Large intestine (tissue), 3 donors: ENCODE results near the gene GDPD4. TPM values are rescaled to one million over a fixed set of nuclear protein-coding genes. Genes with fewer than 3 reads are reported as not detected.

Experiments
- DNase-seq, 2 donors: peaks; one replicate each; pipeline versions ENCODE4 v3.0.0 to v3.0.0-alpha.2; 2013
- H3K27ac ChIP-seq: one replicate; pipeline ENCODE4 v1.5.1; 2013; ENCODE audit warnings: low read length
- H3K27me3 ChIP-seq: 2 replicates; pipeline ENCODE4 v1.6.1; 2013; ENCODE audit warnings: low read length; ENCODE audit not compliant: control insufficient read depth, insufficient read depth
- H3K36me3 ChIP-seq: 2 replicates; pipeline ENCODE4 v1.6.1; 2013; ENCODE audit warnings: low read length; ENCODE audit not compliant: control insufficient read depth, insufficient read depth
- H3K4me1 ChIP-seq: one replicate; pipeline ENCODE4 v1.6.1; 2013; ENCODE audit warnings: low read length; ENCODE audit not compliant: control insufficient read depth, insufficient read depth
- H3K4me3 ChIP-seq: one replicate; pipeline ENCODE4 v1.5.1; 2013; ENCODE audit warnings: low read length
- H3K9me3 ChIP-seq: one replicate; pipeline ENCODE4 v1.6.1; 2013; ENCODE audit warnings: mild to moderate bottlenecking, low read depth, low read length, moderate library complexity; ENCODE audit not compliant: control insufficient read depth
- WGBS: methylation state at CpG from one replicate; pipeline ENCODE4 v1.1.5; 2013; ENCODE audit warnings: low lambda C conversion rate; ENCODE audit not compliant: insufficient coverage; 5-methylcytosine and 5-hydroxymethylcytosine counted together
- polyA plus RNA-seq: library from polyadenylated mRNA; unstranded; fragments of 120-200 nt; gene quantifications from one replicate; pipeline ENCODE4 v1.2.1, GENCODE V29; 2013

GDPD4 gene
- polyA plus RNA-seq, 1 donor = 5.1 TPM

DNA sequence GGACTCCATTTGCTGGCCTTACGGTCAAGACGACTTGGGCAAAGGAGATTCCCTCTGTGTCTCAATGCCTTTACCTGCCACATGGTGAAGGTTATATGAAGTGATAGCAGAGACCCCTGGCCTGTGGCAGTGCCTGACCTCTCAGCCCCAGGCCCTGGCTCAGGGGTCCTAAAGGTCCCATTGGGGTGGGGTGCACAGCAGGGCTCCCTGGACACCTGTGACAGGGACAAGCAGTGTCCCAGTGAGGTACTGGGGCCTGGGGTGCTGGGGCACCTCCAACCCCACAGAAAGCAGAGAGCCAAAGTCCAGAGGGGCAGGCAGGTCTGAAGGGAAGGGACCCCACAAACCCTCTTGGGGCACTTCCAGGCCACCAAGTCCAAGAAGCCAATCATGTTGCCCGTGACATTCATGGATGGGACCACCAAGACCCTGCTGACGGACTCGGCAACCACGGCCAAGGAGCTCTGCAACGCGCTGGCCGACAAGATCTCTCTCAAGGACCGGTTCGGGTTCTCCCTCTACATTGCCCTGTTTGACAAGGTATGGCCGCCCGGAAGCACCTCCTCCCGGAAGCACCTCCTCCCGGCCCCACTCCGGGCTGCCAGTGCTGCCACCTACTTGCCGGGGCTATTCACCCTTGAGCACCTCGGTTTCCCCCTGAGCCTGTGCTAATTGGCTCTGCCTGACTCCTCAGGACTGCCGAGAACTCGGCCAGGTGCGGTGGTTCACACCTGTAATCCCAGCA, 111.0 kb downstream of the GDPD4 start:
- H3K9me3 ChIP-seq = peaks cover 7% of the 10 kb centered on the region
- H3K36me3 ChIP-seq = peaks cover 47% of the 10 kb centered on the region
- DNase-seq = no peak
- no peak overlapping the region for H3K4me3 ChIP-seq
- no peak overlapping the region for H3K27ac ChIP-seq
- WGBS = no CpG with 5 or more reads among the region's 21 CpGs
- H3K4me1 ChIP-seq = peaks cover 41% of the 10 kb centered on the region
- no peaks in the 10 kb centered on the region for H3K27me3 ChIP-seq

GRCh38 chr11:77189588-77190210, 111.8 kb downstream of the GDPD4 start:
- Histone ChIP-seq H3K4me1 (peaks cover 41% of the 10 kb centered on the region), H3K9me3 (peaks cover 7% of the 10 kb centered on the region), H3K36me3 (peaks cover 39% of the 10 kb centered on the region), H3K27me3 (no peaks in the 10 kb centered on the region), H3K27ac (peak overlapping the region; percentile 97), H3K4me3 (no peak overlapping the region)
- DNase-seq = no peak
- WGBS = no CpG with 5 or more reads among the region's 28 CpGs

GRCh38 chr11:77188633-77189491, 112.6 kb downstream of the GDPD4 start:
- DNase-seq = peak in 1 of 2 donors; percentile 45
- no CpG with 5 or more reads among the region's 18 CpGs for WGBS
- Histone ChIP-seq H3K27ac (peak overlapping the region; percentile 97), H3K9me3 (peaks cover 7% of the 10 kb centered on the region), H3K4me1 (peaks cover 41% of the 10 kb centered on the region), H3K4me3 (no peak overlapping the region), H3K36me3 (peaks cover 34% of the 10 kb centered on the region), H3K27me3 (no peaks in the 10 kb centered on the region)

GRCh38 chr11:77187776-77188632, 113.5 kb downstream of the GDPD4 start:
- DNase-seq = peak; percentile 84 to 86
- Histone ChIP-seq H3K4me1 (peaks cover 41% of the 10 kb centered on the region), H3K27ac (peak overlapping the region; percentile 97), H3K36me3 (peaks cover 31% of the 10 kb centered on the region), H3K9me3 (peaks cover 4% of the 10 kb centered on the region), H3K4me3 (no peak overlapping the region), H3K27me3 (no peaks in the 10 kb centered on the region)
- WGBS = no CpG with 5 or more reads among the region's 7 CpGs

- peaks cover 37% of the 10 kb centered on the region for H3K36me3 ChIP-seq
- H3K27ac ChIP-seq = peak overlapping the region; percentile 97
- WGBS = no CpG with 5 or more reads among the region's 9 CpGs
- DNase-seq = peak; percentile 63 to 83
- H3K4me1 ChIP-seq = peaks cover 40% of the 10 kb centered on the region
- no peak overlapping the region for H3K4me3 ChIP-seq
- H3K9me3 ChIP-seq = no peaks in the 10 kb centered on the region
- no peaks in the 10 kb centered on the region for H3K27me3 ChIP-seq
Observed at GRCh38 chr11:77187111-77187750, 114.3 kb downstream of the GDPD4 start.

- DNase-seq = no peak
- H3K27ac ChIP-seq = peak overlapping the region; percentile 97
- peaks cover 43% of the 10 kb centered on the region for H3K36me3 ChIP-seq
- H3K4me3 ChIP-seq = no peak overlapping the region
- peaks cover 32% of the 10 kb centered on the region for H3K4me1 ChIP-seq
- no CpG with 5 or more reads among the region's 1 CpG for WGBS
- H3K9me3 ChIP-seq = no peaks in the 10 kb centered on the region
- H3K27me3 ChIP-seq = no peaks in the 10 kb centered on the region
Observed at GRCh38 chr11:77186302-77186701, 115.2 kb downstream of the GDPD4 start.

- peaks cover 2% of the 10 kb centered on the region for H3K9me3 ChIP-seq
- H3K4me3 ChIP-seq = no peak overlapping the region
- no peak overlapping the region for H3K27ac ChIP-seq
- H3K4me1 ChIP-seq = peaks cover 22% of the 10 kb centered on the region
- peaks cover 40% of the 10 kb centered on the region for H3K36me3 ChIP-seq
- no peak for DNase-seq
- no peaks in the 10 kb centered on the region for H3K27me3 ChIP-seq
- WGBS = no CpG with 5 or more reads among the region's 15 CpGs
Observed at GRCh38 chr11:77184136-77184860, 117.2 kb downstream of the GDPD4 start.

DNA sequence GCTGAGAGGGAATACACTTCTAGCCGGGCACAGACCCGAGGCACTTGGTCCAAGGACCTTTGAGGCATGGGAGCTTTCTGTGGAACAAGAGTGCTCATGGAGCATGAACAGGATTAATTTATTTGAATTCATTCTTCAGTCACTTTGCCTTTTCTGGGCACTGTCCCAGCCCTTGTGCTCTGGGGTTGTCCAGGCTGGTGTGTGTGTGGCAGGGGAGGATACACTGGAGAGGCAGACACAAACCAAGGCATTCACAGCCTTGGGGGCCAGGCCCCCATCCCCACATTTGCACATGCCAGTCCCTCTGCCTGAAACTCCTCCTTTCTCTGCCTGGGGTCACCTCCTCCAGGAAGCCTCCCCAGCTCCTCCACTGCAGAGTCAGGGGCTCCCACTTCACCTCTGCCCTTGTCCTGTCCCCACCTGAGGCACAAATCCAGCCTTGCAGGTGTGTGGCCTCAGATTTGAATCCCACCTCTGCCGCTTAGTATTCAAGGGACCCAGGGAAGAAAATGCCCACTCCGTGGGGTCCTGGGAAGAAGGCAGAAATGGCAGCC, 118.0 kb downstream of the GDPD4 start:
- no peaks in the 10 kb centered on the region for H3K27me3 ChIP-seq
- H3K4me3 ChIP-seq = no peak overlapping the region
- H3K9me3 ChIP-seq = peaks cover 2% of the 10 kb centered on the region
- no CpG with 5 or more reads among the region's 4 CpGs for WGBS
- peaks cover 46% of the 10 kb centered on the region for H3K36me3 ChIP-seq
- H3K4me1 ChIP-seq = peaks cover 14% of the 10 kb centered on the region
- DNase-seq = no peak
- H3K27ac ChIP-seq = no peak overlapping the region
